Activated T-helper 1 cell treated with anti-CD3 and anti-CD28 coated beads, Interleukin-12 subunit alpha, Interleukin-12 subunit beta, Interleukin-2, Interleukin-4 antibody, amounts not matched to agents 30 ng/mL and 10 ng/mL and 1 ng/mL, durations not matched to agents 14 hours and 24 hours and 36 hours (primary cell): ENCODE data around the gene PLCB1. TPM values are rescaled to one million over a fixed set of nuclear protein-coding genes. Genes with fewer than 3 reads are reported as not detected.
"Not testable (repeated sequence)": the region's sequence is repeated elsewhere in the genome, so short reads cannot be mapped to it uniquely, and the experiment has no call there.

Source experiments
- DNase-seq: peaks from one replicate; pipeline ENCODE4 v3.0.0; 2021; ENCODE audit warnings: low spot score
- H3K27ac Mint-ChIP-seq: one replicate; pipeline ENCODE4 v1.8.0; 2021; ENCODE audit warnings: mild to moderate bottlenecking, mixed read lengths
- H3K27me3 Mint-ChIP-seq: one replicate; pipeline ENCODE4 v1.8.0; 2022; ENCODE audit warnings: mild to moderate bottlenecking, moderate library complexity, mixed read lengths; ENCODE audit not compliant: insufficient read depth
- H3K36me3 Mint-ChIP-seq: one replicate; pipeline ENCODE4 v1.8.0; 2021; ENCODE audit warnings: low read depth, mixed read lengths
- H3K4me1 Mint-ChIP-seq: one replicate; pipeline ENCODE4 v1.8.0; 2021; ENCODE audit warnings: low read depth, mixed read lengths
- H3K4me3 Mint-ChIP-seq: one replicate; pipeline ENCODE4 v1.8.0; 2021; ENCODE audit warnings: mild to moderate bottlenecking, moderate library complexity, mixed read lengths
- H3K9me3 Mint-ChIP-seq: one replicate; pipeline ENCODE4 v1.8.0; 2021; ENCODE audit warnings: mixed read lengths
- intact Hi-C: fragments of 100-400 bp; cut with micrococcal nuclease; formaldehyde crosslinking; loops from one replicate; pipeline ENCODE4 v1.15.1; 2024
- total RNA-seq: library from RNA; stranded (reverse); gene quantifications from 2 replicates; pipeline ENCODE4 v1.2.3, GENCODE V29; 2022

PLCB1 gene
- total RNA-seq, 1 donor from 2014 or later: 3.2 TPM

DNA sequence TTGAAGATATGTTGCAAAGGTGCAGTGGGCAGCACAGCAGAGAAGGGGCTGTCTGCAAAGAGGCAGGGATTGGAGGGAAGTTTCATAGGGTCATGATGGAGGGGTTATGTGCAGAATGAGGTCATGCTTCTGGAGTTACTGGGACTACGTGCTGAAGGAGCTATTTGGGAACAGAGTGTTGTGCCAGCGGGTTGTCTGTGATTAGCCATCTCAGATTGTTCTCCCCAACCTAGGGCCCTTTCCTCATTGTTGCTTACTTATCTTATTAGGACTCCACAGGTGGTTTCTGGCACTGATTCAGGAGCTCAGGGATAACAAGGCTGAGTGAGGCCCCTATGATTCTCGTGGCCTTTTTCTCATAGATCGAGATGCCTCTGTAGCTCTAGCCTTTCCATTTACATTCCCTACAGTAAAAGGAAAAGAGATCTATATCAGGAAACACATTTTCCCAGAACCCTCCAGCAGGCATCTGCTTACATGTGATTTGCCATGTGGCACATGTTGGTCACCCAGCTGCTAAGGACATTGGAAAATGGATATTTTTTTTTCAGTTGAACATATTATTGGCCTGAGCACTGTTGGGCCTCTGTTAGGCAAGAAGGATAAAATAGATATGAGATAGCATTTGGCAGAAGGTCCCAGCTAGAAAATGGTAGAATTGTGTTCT lies 507.2 kb downstream of the PLCB1 start:
- intact Hi-C loops: no loop called here
- H3K4me1 Mint-ChIP-seq: no peaks in the 10 kb centered on the region
- no peaks in the 10 kb centered on the region for H3K36me3 Mint-ChIP-seq
- DNase-seq: no peak
- H3K27ac Mint-ChIP-seq: no peak overlapping the region
- no peaks in the 10 kb centered on the region for H3K9me3 Mint-ChIP-seq
- H3K4me3 Mint-ChIP-seq: no peak overlapping the region
- H3K27me3 Mint-ChIP-seq: no peaks in the 10 kb centered on the region

DNA sequence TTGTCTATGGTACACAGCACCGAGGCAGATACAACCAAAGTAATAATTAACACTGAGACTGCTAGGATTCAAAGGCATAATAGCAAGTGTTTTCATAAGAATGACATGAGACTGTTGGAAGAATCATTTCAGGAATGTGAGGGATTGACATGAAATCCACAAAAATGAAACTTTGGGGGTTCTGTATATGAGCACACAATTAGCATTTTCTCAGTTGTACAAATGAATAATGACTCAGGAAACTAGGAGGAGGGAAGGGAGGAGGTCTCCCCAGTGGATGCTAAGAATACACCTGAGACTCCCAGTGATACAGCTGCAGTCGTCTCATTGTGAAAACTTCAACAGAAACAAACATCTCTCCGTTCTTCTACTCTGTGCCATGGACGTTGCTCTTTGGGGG lies 508.4 kb downstream of the PLCB1 start:
- no peaks in the 10 kb centered on the region for H3K36me3 Mint-ChIP-seq
- no peak for DNase-seq
- no peaks in the 10 kb centered on the region for H3K4me1 Mint-ChIP-seq
- no peak overlapping the region for H3K4me3 Mint-ChIP-seq
- H3K9me3 Mint-ChIP-seq: no peaks in the 10 kb centered on the region
- no peak overlapping the region for H3K27ac Mint-ChIP-seq
- no peaks in the 10 kb centered on the region for H3K27me3 Mint-ChIP-seq
- intact Hi-C loops: no loop called here

DNA sequence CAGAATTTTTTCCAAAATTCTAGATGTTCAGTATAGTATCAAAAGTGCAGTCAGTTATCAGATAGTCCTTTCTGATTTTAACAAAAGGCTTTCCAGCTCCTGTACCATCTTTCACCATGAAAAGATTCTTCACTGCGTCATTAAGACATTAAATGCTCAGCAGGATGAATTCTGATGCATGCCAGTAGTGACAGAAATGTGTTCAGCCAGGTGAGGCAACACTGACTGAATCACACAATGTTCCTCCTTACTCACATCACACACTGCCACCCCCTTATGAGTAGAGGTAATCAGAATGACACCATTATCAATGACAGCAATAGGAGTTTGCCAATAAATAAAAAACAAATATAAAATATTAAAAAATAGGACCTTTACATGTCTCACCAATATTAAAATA lies 510.2 kb downstream of the PLCB1 start:
- Mint-ChIP-seq H3K36me3 (no peaks in the 10 kb centered on the region), H3K4me1 (no peaks in the 10 kb centered on the region), H3K9me3 (no peaks in the 10 kb centered on the region), H3K27ac (no peak overlapping the region), H3K27me3 (no peaks in the 10 kb centered on the region), H3K4me3 (no peak overlapping the region)
- intact Hi-C loops: no loop called here
- no peak for DNase-seq

DNA sequence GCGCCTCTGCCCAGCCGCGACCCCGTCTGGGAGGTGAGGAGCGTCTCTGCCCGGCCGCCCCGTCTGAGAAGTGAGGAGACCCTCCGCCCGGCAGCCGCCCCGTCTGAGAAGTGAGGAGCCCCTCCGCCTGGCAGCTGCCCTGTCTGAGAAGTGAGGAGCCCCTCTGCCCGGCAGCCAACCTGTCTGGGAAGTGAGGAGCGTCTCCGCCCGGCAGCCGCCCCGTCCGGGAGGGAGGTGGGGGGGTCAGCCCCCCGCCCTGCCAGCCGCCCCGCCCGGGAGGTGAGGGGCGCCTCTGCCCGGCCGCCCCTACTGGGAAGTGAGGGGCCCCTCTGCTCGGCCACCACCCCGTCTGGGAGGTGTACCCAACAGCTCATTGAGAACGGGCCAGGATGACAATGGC lies 512.4 kb downstream of the PLCB1 start:
- H3K27ac Mint-ChIP-seq, DNase-seq, intact Hi-C loops, H3K9me3 Mint-ChIP-seq, H3K36me3 Mint-ChIP-seq, H3K4me1 Mint-ChIP-seq, H3K4me3 Mint-ChIP-seq, H3K27me3 Mint-ChIP-seq: not testable (repeated sequence)

DNA sequence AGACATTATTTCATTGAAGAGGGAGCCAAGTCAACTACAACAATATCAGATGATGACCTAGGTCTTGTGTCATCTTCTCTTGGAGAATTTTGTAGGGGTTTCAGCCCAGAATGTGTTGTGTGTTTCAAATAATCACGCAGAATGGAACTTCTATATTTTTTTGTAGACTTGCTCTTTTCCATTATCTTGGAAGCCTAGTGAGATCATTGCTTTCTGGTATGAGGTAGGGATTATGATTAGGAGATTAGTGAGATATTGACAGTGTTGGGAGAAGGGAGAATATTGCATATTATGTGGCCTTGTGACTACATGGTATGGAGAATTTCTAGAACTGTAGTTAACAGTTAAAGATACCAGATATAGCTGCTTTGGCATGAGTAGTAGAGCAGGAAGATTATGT lies 513.3 kb downstream of the PLCB1 start:
- H3K27ac Mint-ChIP-seq: no peak overlapping the region
- no peaks in the 10 kb centered on the region for H3K27me3 Mint-ChIP-seq
- H3K4me1 Mint-ChIP-seq: no peaks in the 10 kb centered on the region
- intact Hi-C loops: no loop called here
- no peak for DNase-seq
- no peaks in the 10 kb centered on the region for H3K9me3 Mint-ChIP-seq
- no peak overlapping the region for H3K4me3 Mint-ChIP-seq
- H3K36me3 Mint-ChIP-seq: no peaks in the 10 kb centered on the region

DNA sequence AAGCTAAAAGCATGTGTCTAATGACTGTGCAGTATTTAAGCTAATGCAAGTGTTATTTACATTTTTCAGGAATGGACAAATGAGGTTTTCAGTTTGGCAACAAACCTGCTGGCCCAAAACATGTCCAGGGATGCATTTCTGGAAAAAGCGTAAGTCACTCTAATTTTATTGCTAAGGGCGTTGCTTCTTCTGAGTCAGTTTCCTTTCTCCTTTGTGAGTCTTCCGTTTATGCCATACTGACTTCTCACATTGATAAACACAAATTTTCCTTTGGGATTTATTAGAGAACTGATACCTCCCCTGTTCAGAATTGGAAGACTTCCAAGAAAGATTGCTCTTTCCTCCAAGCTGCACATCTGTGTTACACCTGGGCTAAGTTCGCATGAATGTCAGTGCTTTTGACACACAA lies 514.0 kb downstream of the PLCB1 start:
- DNase-seq: no peak
- H3K36me3 Mint-ChIP-seq: no peaks in the 10 kb centered on the region
- no peak overlapping the region for H3K27ac Mint-ChIP-seq
- intact Hi-C loops: no loop called here
- H3K9me3 Mint-ChIP-seq: no peaks in the 10 kb centered on the region
- no peaks in the 10 kb centered on the region for H3K4me1 Mint-ChIP-seq
- no peak overlapping the region for H3K4me3 Mint-ChIP-seq
- no peaks in the 10 kb centered on the region for H3K27me3 Mint-ChIP-seq

DNA sequence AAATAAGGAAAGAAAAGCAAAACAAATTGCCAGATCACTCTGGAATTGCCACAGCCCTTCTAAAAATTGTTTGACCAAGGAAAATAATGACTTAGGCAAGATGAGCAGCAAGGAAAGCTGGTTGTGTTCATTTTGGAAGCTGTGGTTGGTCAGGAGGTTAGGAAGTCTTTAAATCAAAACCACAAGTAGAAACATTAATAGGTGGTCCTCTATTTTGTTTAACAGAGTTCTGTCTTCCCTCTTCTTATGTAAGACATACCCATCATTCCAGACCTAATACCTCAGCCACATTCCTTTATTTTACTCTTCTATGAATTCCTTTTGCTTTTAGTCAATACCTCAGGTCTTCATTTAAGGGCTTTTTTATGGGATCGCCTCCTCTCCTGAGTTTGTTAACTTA lies 514.6 kb downstream of the PLCB1 start:
- no peaks in the 10 kb centered on the region for H3K9me3 Mint-ChIP-seq
- intact Hi-C loops: no loop called here
- H3K36me3 Mint-ChIP-seq: no peaks in the 10 kb centered on the region
- H3K27me3 Mint-ChIP-seq: no peaks in the 10 kb centered on the region
- H3K4me3 Mint-ChIP-seq: no peak overlapping the region
- no peak for DNase-seq
- H3K27ac Mint-ChIP-seq: no peak overlapping the region
- H3K4me1 Mint-ChIP-seq: no peaks in the 10 kb centered on the region

DNA sequence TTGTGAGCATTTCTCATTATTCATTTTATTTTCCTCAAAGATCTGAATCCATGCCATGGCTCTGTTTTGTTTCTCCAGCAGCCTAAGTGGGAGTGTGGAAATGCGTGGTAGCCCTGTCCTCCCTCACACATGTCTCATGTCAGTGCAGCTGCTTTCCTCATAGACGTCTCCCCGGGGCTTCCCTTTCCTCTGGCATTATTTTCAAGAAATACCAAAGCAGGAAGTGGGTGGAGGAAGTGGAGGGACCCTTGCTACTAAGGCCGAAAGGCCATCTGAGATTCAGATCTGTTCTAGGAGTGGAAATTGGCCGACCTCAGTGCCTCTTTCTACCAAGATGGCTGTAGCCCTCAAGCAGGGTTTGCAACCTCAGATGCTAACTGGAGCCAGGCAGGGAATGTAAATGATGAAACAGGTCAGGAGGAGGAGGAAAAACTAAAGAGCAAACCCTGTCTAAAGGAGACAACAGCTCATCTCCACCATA lies 515.9 kb downstream of the PLCB1 start:
- Mint-ChIP-seq H3K4me3 (no peak overlapping the region), H3K9me3 (no peaks in the 10 kb centered on the region), H3K4me1 (no peaks in the 10 kb centered on the region), H3K36me3 (no peaks in the 10 kb centered on the region), H3K27ac (no peak overlapping the region), H3K27me3 (no peaks in the 10 kb centered on the region)
- intact Hi-C loops: no loop called here
- no peak for DNase-seq

DNA sequence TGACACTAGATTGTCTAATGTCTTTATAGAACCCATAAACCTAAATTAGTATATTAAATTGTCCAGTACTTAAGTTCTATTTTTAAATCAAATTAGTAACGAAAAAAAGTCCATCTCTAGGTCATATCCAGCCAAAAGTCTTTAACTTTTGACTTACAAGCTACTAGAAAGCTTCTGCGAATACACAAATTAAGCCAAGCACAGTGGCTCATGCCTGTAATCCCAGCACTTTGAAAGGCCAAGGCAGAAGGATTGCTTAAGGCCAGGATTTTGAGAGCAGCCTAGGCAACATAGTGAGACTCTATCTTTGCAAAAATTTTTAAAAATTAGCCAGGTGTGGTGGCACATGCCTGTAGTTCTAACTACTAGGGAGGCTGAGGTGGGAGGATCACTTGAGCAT lies 516.4 kb downstream of the PLCB1 start:
- intact Hi-C loops: no loop called here
- Mint-ChIP-seq H3K27ac (no peak overlapping the region), H3K9me3 (no peaks in the 10 kb centered on the region), H3K4me3 (no peak overlapping the region), H3K36me3 (no peaks in the 10 kb centered on the region), H3K4me1 (no peaks in the 10 kb centered on the region), H3K27me3 (no peaks in the 10 kb centered on the region)
- DNase-seq: no peak

DNA sequence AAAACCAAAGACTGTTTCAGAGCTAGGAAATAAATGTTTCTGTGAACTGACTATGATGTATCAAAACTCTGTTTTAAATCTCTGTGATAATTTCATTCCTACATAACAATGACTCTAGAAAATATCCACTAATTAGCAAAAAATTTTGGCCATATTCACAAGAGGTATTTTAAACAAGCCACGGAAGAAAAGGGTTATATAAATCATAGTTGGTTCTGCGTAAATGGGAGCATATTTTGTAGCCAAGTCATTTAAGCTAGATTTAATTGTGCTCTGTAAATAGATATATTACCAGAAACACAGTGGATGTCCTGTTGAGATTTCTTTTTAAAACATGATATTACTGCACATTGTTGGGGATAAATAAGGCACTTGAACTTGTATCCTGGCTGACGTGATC lies 520.3 kb downstream of the PLCB1 start:
- H3K9me3 Mint-ChIP-seq: no peaks in the 10 kb centered on the region
- no peak overlapping the region for H3K27ac Mint-ChIP-seq
- intact Hi-C loops: no loop called here
- H3K27me3 Mint-ChIP-seq: no peaks in the 10 kb centered on the region
- no peaks in the 10 kb centered on the region for H3K36me3 Mint-ChIP-seq
- no peaks in the 10 kb centered on the region for H3K4me1 Mint-ChIP-seq
- no peak for DNase-seq
- H3K4me3 Mint-ChIP-seq: no peak overlapping the region

DNA sequence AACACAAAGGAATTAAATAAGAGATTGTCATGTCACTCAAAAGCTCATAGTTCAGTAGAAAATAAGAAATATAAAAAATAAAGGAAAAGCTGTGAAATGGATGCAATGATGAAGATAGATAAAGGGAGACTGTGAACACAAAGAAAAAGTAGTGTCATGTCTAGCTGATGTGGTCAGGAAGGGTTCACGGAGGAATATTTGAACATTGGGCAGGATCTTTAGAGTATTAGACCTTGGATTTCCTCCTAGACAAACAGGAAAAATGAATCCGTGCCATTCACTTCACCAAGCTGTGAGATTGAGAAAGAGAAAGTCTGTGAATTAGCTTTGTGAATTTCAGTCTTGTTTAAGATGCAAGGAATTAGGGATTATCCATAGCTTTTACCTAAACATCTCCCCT lies 522.4 kb downstream of the PLCB1 start:
- intact Hi-C loops: no loop called here
- Mint-ChIP-seq H3K27me3 (no peaks in the 10 kb centered on the region), H3K27ac (no peak overlapping the region), H3K36me3 (no peaks in the 10 kb centered on the region), H3K9me3 (no peaks in the 10 kb centered on the region), H3K4me3 (no peak overlapping the region), H3K4me1 (no peaks in the 10 kb centered on the region)
- DNase-seq: no peak

DNA sequence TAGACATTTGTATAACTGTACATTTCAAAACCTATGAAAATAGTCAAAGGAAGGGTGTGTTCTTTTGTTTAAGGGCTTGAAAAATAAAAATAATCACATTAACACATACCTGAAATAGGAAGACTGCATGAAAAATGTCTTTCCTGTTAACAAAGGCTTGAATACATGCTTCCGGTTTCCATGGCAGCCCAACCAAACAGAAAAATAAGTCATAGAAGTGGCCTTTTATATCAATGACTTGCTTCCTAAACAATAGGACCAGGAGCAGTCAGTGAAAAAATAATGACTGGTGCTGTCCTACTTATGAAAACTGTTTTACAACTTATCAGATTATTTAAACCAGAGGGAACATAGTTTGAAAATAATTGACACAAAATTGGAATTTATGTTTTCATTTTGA lies 524.3 kb downstream of the PLCB1 start:
- Mint-ChIP-seq H3K27me3 (no peaks in the 10 kb centered on the region), H3K27ac (no peak overlapping the region), H3K4me1 (no peaks in the 10 kb centered on the region), H3K9me3 (no peaks in the 10 kb centered on the region), H3K36me3 (no peaks in the 10 kb centered on the region), H3K4me3 (no peak overlapping the region)
- intact Hi-C loops: no loop called here
- no peak for DNase-seq

DNA sequence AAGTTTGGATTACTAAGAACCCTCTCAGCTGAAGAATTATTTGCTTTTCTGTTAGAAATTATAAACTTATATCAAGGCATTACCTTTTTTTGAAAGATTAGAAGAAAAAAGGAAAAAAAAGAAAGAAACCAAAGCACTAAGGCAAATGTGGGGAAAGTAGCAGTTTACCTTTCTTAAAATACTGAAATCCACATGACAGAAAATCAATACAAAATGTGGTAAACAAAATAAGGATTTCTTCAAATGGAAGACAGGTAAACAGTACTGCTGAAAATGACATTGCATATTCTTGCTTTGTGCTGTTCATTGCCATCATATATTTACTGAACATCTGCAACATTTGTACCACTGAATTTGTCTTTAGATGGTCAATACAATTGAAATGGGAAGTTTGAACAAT lies 525.6 kb downstream of the PLCB1 start:
- Mint-ChIP-seq H3K27ac (no peak overlapping the region), H3K9me3 (no peaks in the 10 kb centered on the region), H3K4me1 (no peaks in the 10 kb centered on the region), H3K4me3 (no peak overlapping the region), H3K36me3 (no peaks in the 10 kb centered on the region), H3K27me3 (no peaks in the 10 kb centered on the region)
- intact Hi-C loops: no loop called here
- DNase-seq: no peak

DNA sequence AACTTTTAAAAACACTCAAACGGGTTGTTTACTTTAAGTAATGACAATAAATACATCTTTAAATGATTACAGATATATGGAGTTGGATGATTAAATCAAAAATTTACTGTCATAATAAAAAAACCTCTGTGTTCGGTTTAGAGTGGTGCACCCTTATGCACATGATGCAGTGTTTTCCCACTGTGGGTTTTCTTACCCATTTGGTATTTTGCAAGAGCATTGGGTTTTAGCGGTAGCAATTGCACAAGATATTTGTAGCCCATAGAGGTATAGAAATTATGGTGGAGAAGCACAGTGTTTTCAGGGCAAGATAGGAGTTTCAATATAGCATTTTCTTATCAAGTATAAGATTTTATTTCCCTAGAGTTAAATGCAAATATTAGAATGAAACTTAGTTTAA lies 526.0 kb downstream of the PLCB1 start:
- Mint-ChIP-seq H3K4me1 (no peaks in the 10 kb centered on the region), H3K4me3 (no peak overlapping the region), H3K36me3 (no peaks in the 10 kb centered on the region), H3K27me3 (no peaks in the 10 kb centered on the region), H3K27ac (no peak overlapping the region), H3K9me3 (no peaks in the 10 kb centered on the region)
- intact Hi-C loops: no loop called here
- no peak for DNase-seq
